H1 (cell line): ENCODE data around the gene CDHR2. TPM values are rescaled to one million over a fixed set of nuclear protein-coding genes. Genes with fewer than 3 reads are reported as not detected.

ENCODE experiments used
- CTCF ChIA-PET: fragments of 300-600 bp; sonication (Branson Sonifier 250); formaldehyde crosslinking; loops from one replicate; lab custom pipeline; 2021; ENCODE audit not compliant: partially characterized antibody; lab: Charles Lee
- POLR2A ChIA-PET: fragments of 300-600 bp; sonication (Branson Sonifier 250); formaldehyde crosslinking; loops from one replicate; lab custom pipeline; 2021; ENCODE audit warnings: inconsistent platforms; ENCODE audit not compliant: partially characterized antibody; lab: Charles Lee
- DNase-seq, 2 experiments: peaks; one replicate each; pipeline versions ENCODE4 v3.0.0 to v3.0.0-alpha.2; 2010 to 2022; ENCODE audit warnings: low spot score in 2 of 2, low read depth in 1 of 2, mixed read lengths in 1 of 2
- FAIRE-seq: peaks from 2 replicates; lab custom pipeline; 2011; peaks lifted over from hg19 to GRCh38; lab: Jason Lieb, UNC
- H2AFZ ChIP-seq: 2 replicates; pipeline ENCODE4 v1.8.1; 2012; ENCODE audit warnings: low read length, inconsistent platforms
- H2AK5ac ChIP-seq: 2 replicates; pipeline ENCODE4 v1.6.1; 2013; ENCODE audit warnings: low read depth, low read length
- H2BK120ac ChIP-seq: replicated peaks from 2 replicates; pipeline ENCODE3; 2013; ENCODE audit warnings: low read depth, low read length, inconsistent platforms
- H2BK12ac ChIP-seq: 2 replicates; pipeline ENCODE4 v1.6.1; 2013; ENCODE audit warnings: low read depth, low read length
- H2BK15ac ChIP-seq: 2 replicates; pipeline ENCODE4 v1.6.1; 2013; ENCODE audit warnings: low read length
- H2BK20ac ChIP-seq: 2 replicates; pipeline ENCODE4 v1.6.1; 2013; ENCODE audit warnings: low read length
- H2BK5ac ChIP-seq: 2 replicates; pipeline ENCODE4 v1.6.1; 2013; ENCODE audit warnings: low read depth, low read length
- H3K14ac ChIP-seq: 2 replicates; pipeline ENCODE4 v1.6.1; 2013; ENCODE audit warnings: inconsistent platforms; ENCODE audit not compliant: insufficient read length
- H3K18ac ChIP-seq: 2 replicates; pipeline ENCODE4 v1.6.1; 2013; ENCODE audit warnings: low read length; ENCODE audit errors: extremely low read depth
- H3K23ac ChIP-seq: 2 replicates; pipeline ENCODE4 v1.6.1; 2013; ENCODE audit warnings: inconsistent platforms; ENCODE audit not compliant: insufficient read length
- H3K23me2 ChIP-seq: 2 replicates; pipeline ENCODE4 v1.6.1; 2013; ENCODE audit warnings: low read depth, low read length
- H3K27ac ChIP-seq: 2 replicates; pipeline ENCODE4 v1.6.1; 2011; ENCODE audit warnings: low read depth, low read length, inconsistent platforms
- H3K27me3 ChIP-seq, 4 experiments: replicated peaks in 1 of 4; 1 replicate in 1 of 4; 2 replicates in 3 of 4; pipeline versions ENCODE4 v1.6.1 to v1.8.1; 2011 to 2013; ENCODE audit warnings: low read length in 3 of 4, mild to moderate bottlenecking in 3 of 4, inconsistent platforms in 2 of 4, mixed read lengths in 2 of 4, moderate library complexity in 1 of 4; ENCODE audit not compliant: control insufficient read depth in 3 of 4, insufficient read depth in 3 of 4; ENCODE audit errors: extremely low read depth in 1 of 4
- H3K36me3 ChIP-seq, 4 experiments: 2 replicates each; pipeline versions ENCODE4 v1.6.1 to v1.8.1; 2011 to 2013; ENCODE audit warnings: mild to moderate bottlenecking in 4 of 4, low read length in 3 of 4, moderate library complexity in 2 of 4, control low read depth in 1 of 4, inconsistent platforms in 1 of 4; ENCODE audit not compliant: insufficient read depth in 4 of 4, control insufficient read depth in 2 of 4
- H3K4ac ChIP-seq: replicated peaks from 2 replicates; pipeline ENCODE3; 2013; ENCODE audit warnings: low read length, low read depth, mixed read lengths, inconsistent platforms; ENCODE audit not compliant: insufficient read length
- H3K4me1 ChIP-seq, 4 experiments: replicated peaks in 1 of 4; 1 replicate in 1 of 4; 2 replicates in 3 of 4; pipeline versions ENCODE4 v1.6.1 to v1.8.1; 2011 to 2013; ENCODE audit warnings: low read length in 3 of 4, inconsistent platforms in 2 of 4, mixed read lengths in 1 of 4; ENCODE audit not compliant: insufficient read depth in 4 of 4, control insufficient read depth in 3 of 4
- H3K4me2 ChIP-seq, 2 experiments: 2 replicates each; pipeline versions ENCODE4 v1.6.1 to v1.8.1; 2011 to 2013; ENCODE audit warnings: low read depth in 2 of 2, low read length in 2 of 2, control low read depth in 1 of 2, inconsistent platforms in 1 of 2, mild to moderate bottlenecking in 1 of 2; ENCODE audit not compliant: insufficient read depth in 1 of 2
- H3K4me3 ChIP-seq, 4 experiments: fragments of 200-600, 300-600 bp in 1 of 4; sonication (generic), shearing (Covaris generic), sonication (Bioruptor Twin) in 1 of 4; 2 replicates each; pipeline versions ENCODE4 v1.5.1 to v1.8.1; 2011 to 2016; ENCODE audit warnings: low read length in 4 of 4, low read depth in 3 of 4, control low read depth in 2 of 4, inconsistent platforms in 2 of 4, mild to moderate bottlenecking in 2 of 4, mixed read lengths in 1 of 4, moderate library complexity in 1 of 4; ENCODE audit not compliant: insufficient read depth in 2 of 4; ENCODE audit errors: extremely low read depth in 1 of 4
- H3K56ac ChIP-seq: replicated peaks from 2 replicates; pipeline ENCODE3; 2013; ENCODE audit warnings: low read depth, mild to moderate bottlenecking, mixed read lengths, low read length, inconsistent platforms; ENCODE audit not compliant: insufficient read length
- H3K79me1 ChIP-seq: 2 replicates; pipeline ENCODE4 v1.6.1; 2013; ENCODE audit warnings: low read depth, low read length, control low read depth
- H3K79me2 ChIP-seq, 2 experiments: 2 replicates each; pipeline versions ENCODE4 v1.6.1 to v1.8.1; 2012 to 2013; ENCODE audit warnings: low read length in 2 of 2, mild to moderate bottlenecking in 2 of 2, inconsistent platforms in 1 of 2; ENCODE audit not compliant: insufficient read depth in 2 of 2, control insufficient read depth in 1 of 2
- H3K9ac ChIP-seq, 4 experiments: replicated peaks in 1 of 4; 1 replicate in 1 of 4; 2 replicates in 3 of 4; pipeline versions ENCODE4 v1.6.1 to v1.8.1; 2011 to 2013; ENCODE audit warnings: low read depth in 3 of 4, low read length in 3 of 4, control low read depth in 2 of 4, mild to moderate bottlenecking in 2 of 4, moderate library complexity in 2 of 4, inconsistent platforms in 1 of 4; ENCODE audit errors: extremely low read depth in 1 of 4
- H3K9me3 ChIP-seq, 2 experiments: 2 replicates each; pipeline versions ENCODE4 v1.6.1 to v1.8.1; 2012 to 2013; ENCODE audit warnings: mild to moderate bottlenecking in 2 of 2, moderate library complexity in 2 of 2, control low read depth in 1 of 2, inconsistent platforms in 1 of 2, low read depth in 1 of 2, low read length in 1 of 2, mixed read lengths in 1 of 2; ENCODE audit not compliant: insufficient read depth in 2 of 2
- H4K20me1 ChIP-seq, 2 experiments: replicated peaks in 1 of 2; 2 replicates each; pipeline versions ENCODE3 to v1.8.1; 2011 to 2013; ENCODE audit warnings: inconsistent platforms in 2 of 2, low read length in 2 of 2, mild to moderate bottlenecking in 1 of 2; ENCODE audit not compliant: insufficient read depth in 2 of 2, control insufficient read depth in 1 of 2
- H4K5ac ChIP-seq: 2 replicates; pipeline ENCODE4 v1.6.1; 2013; ENCODE audit warnings: low read length, low read depth, mixed read lengths, inconsistent platforms; ENCODE audit not compliant: insufficient read length
- H4K8ac ChIP-seq: 2 replicates; pipeline ENCODE4 v1.8.0; 2013; ENCODE audit warnings: mild to moderate bottlenecking, moderate library complexity, low read length, inconsistent platforms; ENCODE audit not compliant: insufficient read depth; ENCODE audit errors: extremely low read depth
- H4K91ac ChIP-seq: replicated peaks from 2 replicates; pipeline ENCODE3; 2013; ENCODE audit warnings: low read length, mixed read lengths, inconsistent platforms; ENCODE audit not compliant: insufficient read length
- WGBS, 2 experiments: shearing (Covaris generic) in 1 of 2; methylation state at CpG; one replicate each; pipeline versions ENCODE4 v1.1.6 to v1.1.7; 2013 to 2015; ENCODE audit warnings: low lambda C conversion rate in 2 of 2, mixed read lengths in 2 of 2, inconsistent platforms in 1 of 2, low coverage in 1 of 2, missing lambda C conversion rate in 1 of 2; ENCODE audit not compliant: insufficient replicate concordance in 2 of 2, insufficient coverage in 1 of 2, insufficient read length in 1 of 2; ENCODE audit errors: extremely low coverage in 1 of 2, missing lambda C conversion rate in 1 of 2; 5-methylcytosine and 5-hydroxymethylcytosine counted together
- polyA plus RNA-seq, 7 experiments: library from polyadenylated mRNA; depleted of rRNA in 3 of 7; stranded (reverse) in 5 of 7; unstranded in 2 of 7; fragments of >200 nt in 5 of 7; fragments of 200-250 nt in 2 of 7; gene quantifications; 1 replicate in 5 of 7; 2 replicates in 1 of 7; 4 replicates in 1 of 7; pipeline versions ENCODE4 v1.2.1 to v1.2.3, GENCODE V29; 2011 to 2013; ENCODE audit warnings: missing spikeins in 2 of 7, mixed read lengths in 2 of 7
- total RNA-seq: library from RNA; stranded (reverse); fragmentation: NEBNext Ultra II Directional; extraction: Animal tissue kit (Norgen Biotek cat#: 25700); gene quantifications from 2 replicates; pipeline ENCODE4 v1.2.1, GENCODE V29; 2021
- TF ChIP-seq, protein P1 (sequence below): IDR thresholded peaks from 2 replicates; pipeline ENCODE4 v1.6.1; 2012; ENCODE audit warnings: low read length, inconsistent platforms

Gene CDHR2
- total and polyA plus RNA-seq, 2 of the 8 experiments (the other 6 are each of a cell fraction or from before 2014, with no cell fraction given): 0.02 to 0.43 TPM

DNA sequence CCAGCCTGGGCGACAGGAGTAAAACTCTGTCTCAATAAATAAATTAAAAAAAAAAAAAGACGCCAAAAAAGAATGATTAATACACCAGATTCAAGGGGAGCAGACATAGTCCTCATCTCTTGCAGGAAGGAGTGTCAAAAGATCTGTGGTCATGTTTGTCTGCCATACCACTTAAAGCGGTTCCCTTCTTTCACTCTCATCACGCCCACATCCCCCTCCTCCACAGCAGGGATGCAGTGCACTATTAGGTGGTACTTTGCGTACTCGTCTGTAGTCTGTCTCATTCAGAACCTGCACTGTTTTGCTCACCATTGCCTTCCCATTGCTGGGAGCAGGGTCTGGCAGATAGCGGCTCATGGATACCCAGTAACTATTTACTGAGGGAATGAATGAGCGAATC lies 11.2 kb downstream of the CDHR2 start:
- TF ChIP-seq, protein P1, sequence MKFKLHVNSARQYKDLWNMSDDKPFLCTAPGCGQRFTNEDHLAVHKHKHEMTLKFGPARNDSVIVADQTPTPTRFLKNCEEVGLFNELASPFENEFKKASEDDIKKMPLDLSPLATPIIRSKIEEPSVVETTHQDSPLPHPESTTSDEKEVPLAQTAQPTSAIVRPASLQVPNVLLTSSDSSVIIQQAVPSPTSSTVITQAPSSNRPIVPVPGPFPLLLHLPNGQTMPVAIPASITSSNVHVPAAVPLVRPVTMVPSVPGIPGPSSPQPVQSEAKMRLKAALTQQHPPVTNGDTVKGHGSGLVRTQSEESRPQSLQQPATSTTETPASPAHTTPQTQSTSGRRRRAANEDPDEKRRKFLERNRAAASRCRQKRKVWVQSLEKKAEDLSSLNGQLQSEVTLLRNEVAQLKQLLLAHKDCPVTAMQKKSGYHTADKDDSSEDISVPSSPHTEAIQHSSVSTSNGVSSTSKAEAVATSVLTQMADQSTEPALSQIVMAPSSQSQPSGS: no peak
- Histone ChIP-seq H3K4me2 (no peak overlapping the region), H3K79me1 (no peaks in the 10 kb centered on the region), H3K4ac (no peak overlapping the region), H2BK120ac (no peak overlapping the region), H4K91ac (no peak overlapping the region), H3K36me3 (no peaks in the 10 kb centered on the region), H3K4me1 (peaks cover 0 to 5% (median under 1%) of the 10 kb centered on the region in 4 experiments; a peak in 3 of 7 replicates), H3K9ac (no peak overlapping the region), H2BK15ac (peak overlapping the region; percentile 65; the same call in 1 of the 2 replicates), H3K23ac (no peak overlapping the region), H3K18ac (no peak overlapping the region; the same call in 1 of the 2 replicates), H3K27ac (no peak overlapping the region), H3K56ac (no peak overlapping the region), H2BK12ac (no peak overlapping the region), H3K4me3 (no peak overlapping the region), H3K27me3 (no peaks in the 10 kb centered on the region), H2AK5ac (no peak overlapping the region), H3K14ac (no peak overlapping the region), H3K23me2 (no peaks in the 10 kb centered on the region; the same call in 1 of the 2 replicates), H2AFZ (no peak overlapping the region), H4K8ac (no peak overlapping the region), H2BK20ac (no peak overlapping the region), H3K79me2 (no peaks in the 10 kb centered on the region), H3K9me3 (no peaks in the 10 kb centered on the region), H4K20me1 (no peaks in the 10 kb centered on the region), H2BK5ac (no peak overlapping the region), H4K5ac (no peak overlapping the region)
- CTCF ChIA-PET: interaction anchor here (0.8 kb wide), 1 partner anchor 13 kb away, joined by 3 read pairs; no protein-coding TSS in a partner anchor
- FAIRE-seq: no peak
- POLR2A ChIA-PET: interaction anchor here (2.9 kb wide), 1 partner anchor 24 kb away, joined by 12 read pairs; the partner anchor contains the start of gene RNF44
- DNase-seq: no peak
- 84% methylated on average over 8 of the region's 8 CpGs; no CpG with 5 or more reads in 1 of the 2 experiments for WGBS, 2 experiments
